Esophagus muscularis mucosa (tissue), 4 donors: ENCODE data around the gene CCDC59.

Source experiments
- EP300 ChIP-seq: sonication (generic); formaldehyde crosslinking; IDR thresholded peaks from one replicate; pipeline ENCODE4 v1.6.1; 2017; ENCODE audit warnings: antibody characterized with exemption
- POLR2A ChIP-seq: fragments of 450-650 bp; IDR thresholded peaks from one replicate; pipeline ENCODE4 v1.6.1; 2017; ENCODE audit warnings: antibody characterized with exemption, moderate library complexity, mild to moderate bottlenecking, low read depth
- POLR2AphosphoS5 ChIP-seq, 2 donors: sonication (generic); formaldehyde crosslinking; IDR thresholded peaks; one replicate each; pipeline ENCODE4 v1.6.1; 2017; ENCODE audit warnings: antibody characterized with exemption in 2 of 2
- TF ChIP-seq, protein P1 (sequence below), 3 experiments: fragments of 200-600 bp in 2 of 3; fragments of 450-650 bp in 1 of 3; sonication (generic) in 2 of 3; IDR thresholded peaks; one replicate each; pipeline ENCODE4 v1.5.1; 2017 to 2019; ENCODE audit warnings: antibody characterized with exemption in 3 of 3, mild to moderate bottlenecking in 2 of 3, moderate library complexity in 1 of 3

DNA sequence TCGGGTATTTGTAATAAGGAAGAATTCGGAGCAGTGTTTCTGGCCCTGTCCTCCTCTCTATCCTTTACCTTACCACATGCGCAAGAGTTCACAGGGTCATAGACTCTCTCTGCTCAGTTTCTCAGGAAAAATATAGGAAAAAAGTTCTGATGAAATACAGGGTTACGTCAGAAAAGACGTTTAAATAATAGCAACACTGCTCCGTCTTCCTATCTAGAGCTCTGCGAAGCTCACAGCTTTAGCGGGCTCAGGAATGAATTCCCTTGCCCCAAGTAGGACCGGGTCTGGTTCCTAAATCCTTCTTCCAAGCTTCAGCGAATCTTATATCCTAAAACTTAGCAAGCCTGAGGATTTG, 365 bp downstream of the CCDC59 start:
- TF ChIP-seq, protein P1, sequence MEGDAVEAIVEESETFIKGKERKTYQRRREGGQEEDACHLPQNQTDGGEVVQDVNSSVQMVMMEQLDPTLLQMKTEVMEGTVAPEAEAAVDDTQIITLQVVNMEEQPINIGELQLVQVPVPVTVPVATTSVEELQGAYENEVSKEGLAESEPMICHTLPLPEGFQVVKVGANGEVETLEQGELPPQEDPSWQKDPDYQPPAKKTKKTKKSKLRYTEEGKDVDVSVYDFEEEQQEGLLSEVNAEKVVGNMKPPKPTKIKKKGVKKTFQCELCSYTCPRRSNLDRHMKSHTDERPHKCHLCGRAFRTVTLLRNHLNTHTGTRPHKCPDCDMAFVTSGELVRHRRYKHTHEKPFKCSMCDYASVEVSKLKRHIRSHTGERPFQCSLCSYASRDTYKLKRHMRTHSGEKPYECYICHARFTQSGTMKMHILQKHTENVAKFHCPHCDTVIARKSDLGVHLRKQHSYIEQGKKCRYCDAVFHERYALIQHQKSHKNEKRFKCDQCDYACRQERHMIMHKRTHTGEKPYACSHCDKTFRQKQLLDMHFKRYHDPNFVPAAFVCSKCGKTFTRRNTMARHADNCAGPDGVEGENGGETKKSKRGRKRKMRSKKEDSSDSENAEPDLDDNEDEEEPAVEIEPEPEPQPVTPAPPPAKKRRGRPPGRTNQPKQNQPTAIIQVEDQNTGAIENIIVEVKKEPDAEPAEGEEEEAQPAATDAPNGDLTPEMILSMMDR (IDR thresholded peaks at IDR 0.05): no peak
- no peak for TF ChIP-seq POLR2AphosphoS5 (IDR thresholded peaks at IDR 0.05)
- no peak for TF ChIP-seq POLR2A
- TF ChIP-seq EP300: no peak
